PFSK-1 (cell line): Measurements from ENCODE around the gene ZNF593.

Source experiments
- FOXP2 ChIP-seq: optimal IDR thresholded peaks from 2 replicates; pipeline ENCODE3; 2011; ENCODE audit warnings: borderline replicate concordance, control low read depth, inconsistent platforms; ENCODE audit not compliant: insufficient read depth; ENCODE audit errors: extremely low read length, extremely low read depth
- POLR2AphosphoS5 ChIP-seq: IDR thresholded peaks from 2 replicates; pipeline ENCODE4 v1.6.1; 2012; ENCODE audit warnings: low read depth, mild to moderate bottlenecking, control low read depth, low read length, moderate library complexity
- SIN3A ChIP-seq: IDR thresholded peaks from 2 replicates; pipeline ENCODE4 v1.6.1; 2012; ENCODE audit warnings: mild to moderate bottlenecking, low read length, moderate library complexity, borderline replicate concordance; ENCODE audit not compliant: insufficient read depth
- TF ChIP-seq, protein P1 (sequence below), 2 experiments: IDR thresholded peaks; 2 replicates each; pipeline versions ENCODE4 v1.6.1 to v1.8.0; 2011 to 2012; ENCODE audit warnings: low read depth in 2 of 2, low read length in 2 of 2, control low read depth in 1 of 2, inconsistent platforms in 1 of 2, mild to moderate bottlenecking in 1 of 2, moderate library complexity in 1 of 2; ENCODE audit not compliant: insufficient read depth in 1 of 2

DNA sequence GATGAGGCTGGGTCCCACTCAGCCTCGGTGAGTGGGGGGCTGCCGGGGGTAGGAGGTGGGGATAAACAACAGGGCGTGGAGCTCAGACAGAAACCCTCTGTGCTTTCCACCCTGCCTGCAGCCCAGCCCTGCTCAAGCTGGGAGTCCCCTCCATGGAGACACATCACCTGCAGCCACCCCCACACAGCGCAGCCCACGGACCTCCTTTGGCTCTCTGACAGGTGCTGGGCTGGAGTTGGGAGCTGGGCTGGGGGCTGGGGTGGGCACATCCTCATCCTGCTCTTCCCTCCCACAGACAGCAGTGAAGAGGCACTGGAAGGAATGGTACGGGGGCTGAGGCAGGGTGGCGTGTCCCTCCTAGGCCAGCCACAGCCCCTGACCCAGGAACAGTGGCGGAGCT lies 18.8 kb downstream of the ZNF593 start:
- no peak for TF ChIP-seq POLR2AphosphoS5
- TF ChIP-seq, protein P1, sequence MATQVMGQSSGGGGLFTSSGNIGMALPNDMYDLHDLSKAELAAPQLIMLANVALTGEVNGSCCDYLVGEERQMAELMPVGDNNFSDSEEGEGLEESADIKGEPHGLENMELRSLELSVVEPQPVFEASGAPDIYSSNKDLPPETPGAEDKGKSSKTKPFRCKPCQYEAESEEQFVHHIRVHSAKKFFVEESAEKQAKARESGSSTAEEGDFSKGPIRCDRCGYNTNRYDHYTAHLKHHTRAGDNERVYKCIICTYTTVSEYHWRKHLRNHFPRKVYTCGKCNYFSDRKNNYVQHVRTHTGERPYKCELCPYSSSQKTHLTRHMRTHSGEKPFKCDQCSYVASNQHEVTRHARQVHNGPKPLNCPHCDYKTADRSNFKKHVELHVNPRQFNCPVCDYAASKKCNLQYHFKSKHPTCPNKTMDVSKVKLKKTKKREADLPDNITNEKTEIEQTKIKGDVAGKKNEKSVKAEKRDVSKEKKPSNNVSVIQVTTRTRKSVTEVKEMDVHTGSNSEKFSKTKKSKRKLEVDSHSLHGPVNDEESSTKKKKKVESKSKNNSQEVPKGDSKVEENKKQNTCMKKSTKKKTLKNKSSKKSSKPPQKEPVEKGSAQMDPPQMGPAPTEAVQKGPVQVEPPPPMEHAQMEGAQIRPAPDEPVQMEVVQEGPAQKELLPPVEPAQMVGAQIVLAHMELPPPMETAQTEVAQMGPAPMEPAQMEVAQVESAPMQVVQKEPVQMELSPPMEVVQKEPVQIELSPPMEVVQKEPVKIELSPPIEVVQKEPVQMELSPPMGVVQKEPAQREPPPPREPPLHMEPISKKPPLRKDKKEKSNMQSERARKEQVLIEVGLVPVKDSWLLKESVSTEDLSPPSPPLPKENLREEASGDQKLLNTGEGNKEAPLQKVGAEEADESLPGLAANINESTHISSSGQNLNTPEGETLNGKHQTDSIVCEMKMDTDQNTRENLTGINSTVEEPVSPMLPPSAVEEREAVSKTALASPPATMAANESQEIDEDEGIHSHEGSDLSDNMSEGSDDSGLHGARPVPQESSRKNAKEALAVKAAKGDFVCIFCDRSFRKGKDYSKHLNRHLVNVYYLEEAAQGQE (IDR thresholded peaks at IDR 0.05; ENCODE audit: insufficient read depth in 1 of 2, low read depth in 2 of 2, low read length in 2 of 2): no peak
- no peak for TF ChIP-seq FOXP2
- TF ChIP-seq SIN3A: no peak
